Middle frontal gyrus (tissue), 1 donor: Measurements from ENCODE around the gene KRT85.

ENCODE experiments used
- DNase-seq: peaks from one replicate; pipeline ENCODE4 v3.0.0-alpha.2; 2015; ENCODE audit warnings: low spot score; ENCODE audit errors: extremely low spot score

The KRT85 gene

GRCh38 chr12:52395761-52396434, 28.6 kb upstream of the KRT85 start:
- no peak for DNase-seq

- no peak for DNase-seq
Observed at GRCh38 chr12:52394836-52395405, 27.6 kb upstream of the KRT85 start.

GRCh38 chr12:52392465-52393007, 25.3 kb upstream of the KRT85 start:
- DNase-seq = no peak

GRCh38 chr12:52391618-52392002, 24.3 kb upstream of the KRT85 start:
- DNase-seq = no peak

- DNase-seq = no peak
Observed at GRCh38 chr12:52390739-52391617, 23.7 kb upstream of the KRT85 start.

GRCh38 chr12:52389313-52390207, 22.3 kb upstream of the KRT85 start:
- peak; percentile 50 for DNase-seq

GRCh38 chr12:52387859-52388258, 20.6 kb upstream of the KRT85 start:
- no peak for DNase-seq

GRCh38 chr12:52385226-52385702, 18.0 kb upstream of the KRT85 start, which contains the start of gene KRT84:
Gene KRT84 (minus strand): TSS chr12:52385652. CDS start chr12:52385585, 67 bp downstream.
- DNase-seq = no peak

GRCh38 chr12:52383331-52383730, 16.1 kb upstream of the KRT85 start:
- DNase-seq = no peak

GRCh38 chr12:52382854-52383253, 15.6 kb upstream of the KRT85 start:
- no peak for DNase-seq

GRCh38 chr12:52381206-52381605, 13.9 kb upstream of the KRT85 start:
- no peak for DNase-seq

GRCh38 chr12:52380271-52380694, 13.0 kb upstream of the KRT85 start:
- DNase-seq = no peak

- DNase-seq = no peak
Observed at GRCh38 chr12:52379536-52379935, 12.3 kb upstream of the KRT85 start.

GRCh38 chr12:52378091-52378490, 10.8 kb upstream of the KRT85 start:
- no peak for DNase-seq

- no peak for DNase-seq
Observed at GRCh38 chr12:52377266-52377665, 10.0 kb upstream of the KRT85 start.

- DNase-seq = peak; percentile 62
Observed at GRCh38 chr12:52372216-52373154, 5.2 kb upstream of the KRT85 start.

- DNase-seq = no peak
Observed at GRCh38 chr12:52371716-52372115, 4.4 kb upstream of the KRT85 start.

- DNase-seq = no peak
Observed at GRCh38 chr12:52370926-52371608, 3.8 kb upstream of the KRT85 start.

- DNase-seq = no peak
Observed at GRCh38 chr12:52369809-52370208, 2.5 kb upstream of the KRT85 start.
